IPS DF 4.7 (cell line): Measurements from ENCODE around the gene MFSD12.
"Not testable (repeated sequence)": the region's sequence is repeated elsewhere in the genome, so short reads cannot be mapped to it uniquely, and the experiment has no call there.

Experiments used
- DNase-seq: peaks from one replicate; pipeline ENCODE4 v3.0.0-alpha.2; 2013; ENCODE audit warnings: low spot score; ENCODE audit errors: extremely low read depth

Gene MFSD12

GRCh38 chr19:3537438-3538240, 19.7 kb downstream of the MFSD12 start:
- DNase-seq: no peak

DNA sequence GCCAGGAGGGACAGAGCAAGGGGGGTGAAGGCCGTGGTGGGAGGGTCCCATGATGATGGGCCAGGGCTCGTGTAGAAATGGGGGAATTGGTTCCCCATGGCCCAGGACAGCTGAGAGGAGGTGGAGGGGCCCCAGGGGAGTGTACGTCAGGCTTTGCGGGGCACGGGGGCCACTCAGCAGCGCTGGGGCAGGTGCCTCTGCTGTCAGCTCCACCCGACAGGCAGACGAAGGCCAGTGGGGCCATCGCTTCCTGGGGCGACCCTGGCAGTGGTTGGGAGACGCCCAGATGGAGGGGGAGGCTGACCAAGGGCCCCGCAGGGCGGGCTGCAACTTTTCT, 20.3 kb downstream of the MFSD12 start:
- DNase-seq: no peak

DNA sequence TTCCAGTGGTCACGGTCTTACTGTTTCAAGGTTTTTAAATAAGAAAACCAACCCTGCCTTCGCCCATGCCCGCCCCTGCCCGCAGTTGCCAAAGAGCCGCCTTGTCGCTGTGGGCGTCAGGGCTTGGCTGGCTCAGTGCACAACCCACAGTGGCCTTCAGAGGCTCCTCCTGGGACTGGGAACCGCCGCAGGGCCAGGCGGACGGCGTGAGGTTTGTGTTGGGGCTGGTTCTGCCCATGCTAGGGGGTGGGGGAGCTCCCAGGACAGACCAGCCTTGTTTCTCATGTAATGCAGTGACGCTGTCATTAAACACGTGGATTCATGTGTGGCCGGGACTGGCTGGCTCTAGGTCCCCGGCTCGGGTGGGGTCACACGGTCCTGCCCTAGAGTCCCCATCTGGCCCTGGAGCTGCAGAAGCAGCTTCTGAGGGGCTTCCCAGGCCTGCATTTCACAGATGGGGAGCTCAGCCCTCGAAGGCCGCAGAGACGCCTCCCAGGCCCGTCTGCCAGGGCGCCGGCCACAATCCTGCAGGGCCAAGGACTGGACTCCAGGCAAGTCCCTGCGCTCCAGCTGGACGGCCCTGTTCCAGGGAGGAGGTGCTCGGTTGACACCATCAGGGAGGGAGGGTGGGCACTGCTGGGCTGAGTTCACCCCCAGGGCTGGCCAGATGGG, 20.8 kb downstream of the MFSD12 start:
- no peak for DNase-seq

- no peak for DNase-seq
Measured at GRCh38 chr19:3535981-3536380, 21.4 kb downstream of the MFSD12 start.

- DNase-seq: no peak
Measured at GRCh38 chr19:3535563-3535965, 21.8 kb downstream of the MFSD12 start.

GRCh38 chr19:3535235-3535535, 22.2 kb downstream of the MFSD12 start:
- DNase-seq: no peak

DNA sequence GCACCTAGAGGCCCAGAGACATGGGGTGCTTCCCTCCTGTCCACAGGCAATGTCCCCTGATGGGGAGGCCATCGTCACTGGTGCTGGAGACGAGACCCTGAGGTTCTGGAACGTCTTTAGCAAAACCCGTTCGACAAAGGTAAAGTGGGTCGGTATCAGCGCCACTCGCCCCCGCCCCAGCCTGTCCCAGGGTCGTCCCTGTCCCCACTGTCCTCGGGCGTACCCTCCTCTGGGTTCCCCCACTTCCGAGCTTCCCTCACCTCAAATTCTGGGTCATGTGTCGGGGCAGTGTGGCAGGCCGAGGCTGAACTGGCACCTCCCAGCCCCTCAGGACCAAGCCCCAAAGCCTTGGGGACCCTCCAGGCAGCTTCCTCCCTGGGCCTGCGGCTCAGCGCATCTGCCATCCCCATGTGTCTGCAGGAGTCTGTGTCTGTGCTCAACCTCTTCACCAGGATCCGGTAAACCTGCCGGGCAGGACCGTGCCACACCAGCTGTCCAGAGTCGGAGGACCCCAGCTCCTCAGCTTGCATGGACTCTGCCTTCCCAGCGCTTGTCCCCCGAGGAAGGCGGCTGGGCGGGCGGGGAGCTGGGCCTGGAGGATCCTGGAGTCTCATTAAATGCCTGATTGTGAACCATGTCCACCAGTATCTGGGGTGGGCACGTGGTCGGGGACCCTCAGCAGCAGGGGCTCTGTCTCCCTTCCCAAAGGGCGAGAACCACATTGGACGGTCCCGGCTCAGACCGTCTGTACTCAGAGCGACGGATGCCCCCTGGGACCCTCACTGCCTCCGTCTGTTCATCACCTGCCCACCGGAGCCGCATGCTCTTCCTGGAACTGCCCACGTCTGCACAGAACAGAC, 22.8 kb downstream of the MFSD12 start:
- no peak for DNase-seq

DNA sequence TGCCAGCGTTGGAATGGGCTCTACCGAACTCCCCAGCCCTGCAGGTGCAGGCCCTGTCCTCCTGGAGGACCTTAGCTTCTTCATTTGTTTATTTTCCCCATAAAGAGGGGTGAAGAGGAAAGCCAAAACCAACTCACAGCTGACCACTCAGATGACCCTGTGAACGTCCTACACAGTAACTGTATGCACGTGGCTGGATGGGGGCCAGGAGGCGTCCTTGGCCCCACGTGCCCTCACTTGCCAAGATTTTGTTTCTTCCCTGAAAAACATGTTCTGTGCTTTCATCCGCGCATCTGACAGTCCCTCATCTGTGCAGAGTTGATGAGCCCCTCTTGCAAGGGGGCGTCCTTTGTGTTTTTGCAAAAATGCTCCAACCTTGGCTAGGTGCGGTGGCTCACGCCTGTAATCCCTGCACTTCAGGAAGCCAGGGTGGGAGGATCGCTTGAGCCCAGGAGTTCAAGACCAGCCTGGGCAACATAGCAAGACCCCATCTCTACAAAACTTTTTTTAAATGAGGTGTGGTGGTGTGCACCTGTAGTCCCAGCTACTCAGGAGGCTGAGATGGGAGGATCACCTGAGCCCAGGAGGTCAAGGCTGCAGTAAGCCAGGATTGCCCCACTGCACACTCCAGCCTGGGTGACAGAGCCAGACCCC, 23.7 kb downstream of the MFSD12 start:
- DNase-seq: no peak

DNA sequence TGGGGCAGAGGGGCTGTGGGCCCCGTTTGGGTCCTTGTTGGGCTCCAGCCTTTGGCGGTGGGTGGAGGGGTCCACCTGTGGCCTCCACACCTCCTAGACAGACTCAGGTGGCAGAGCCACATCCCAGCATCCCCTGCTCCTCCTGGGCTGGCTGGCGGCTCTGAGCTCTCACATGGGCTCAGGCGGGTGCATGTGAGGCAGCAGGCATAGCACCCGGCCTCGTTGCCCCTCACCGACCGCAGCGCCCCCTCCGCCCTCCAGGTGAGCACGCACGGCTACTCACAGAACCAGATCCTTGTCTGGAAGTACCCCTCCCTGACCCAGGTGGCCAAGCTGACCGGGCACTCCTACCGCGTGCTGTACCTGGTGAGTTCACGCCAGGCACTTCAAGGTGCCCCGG, 24.4 kb downstream of the MFSD12 start:
- no peak for DNase-seq

GRCh38 chr19:3532154-3532786, 25.1 kb downstream of the MFSD12 start:
- no peak for DNase-seq

DNA sequence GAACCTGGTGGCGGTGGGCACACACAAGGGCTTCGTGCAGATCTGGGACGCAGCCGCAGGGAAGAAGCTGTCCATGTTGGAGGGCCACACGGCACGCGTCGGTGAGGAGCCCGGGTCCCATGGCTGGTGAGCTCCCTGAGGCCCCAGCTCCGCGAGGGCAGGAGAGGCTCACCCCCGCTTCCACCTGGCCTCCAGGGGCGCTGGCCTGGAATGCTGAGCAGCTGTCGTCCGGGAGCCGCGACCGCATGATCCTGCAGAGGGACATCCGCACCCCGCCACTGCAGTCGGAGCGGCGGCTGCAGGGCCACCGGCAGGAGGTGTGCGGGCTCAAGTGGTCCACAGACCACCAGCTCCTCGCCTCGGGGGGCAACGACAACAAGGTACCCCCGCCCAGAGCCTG, 25.7 kb downstream of the MFSD12 start:
- no peak for DNase-seq

GRCh38 chr19:3530389-3530788, 27.0 kb downstream of the MFSD12 start:
- DNase-seq: no peak

DNA sequence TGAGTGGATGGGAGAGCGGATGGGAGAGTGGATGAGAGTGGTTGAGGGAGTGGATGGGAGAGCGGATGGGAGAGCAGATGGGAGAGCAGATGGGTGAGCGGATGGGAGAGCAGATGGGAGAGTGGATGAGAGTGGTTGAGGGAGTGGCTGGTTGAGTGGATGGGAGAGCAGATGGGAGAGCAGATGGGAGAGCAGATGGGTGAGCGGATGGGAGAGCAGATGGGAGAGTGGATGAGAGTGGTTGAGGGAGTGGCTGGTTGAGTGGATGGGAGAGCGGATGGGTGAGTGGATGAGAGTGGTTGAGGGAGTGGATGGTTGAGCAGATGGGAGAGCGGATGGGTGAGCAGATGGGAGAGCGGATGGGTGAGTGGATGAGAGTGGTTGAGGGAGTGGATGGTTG, 28.1 kb downstream of the MFSD12 start:
- not testable (repeated sequence) for DNase-seq

DNA sequence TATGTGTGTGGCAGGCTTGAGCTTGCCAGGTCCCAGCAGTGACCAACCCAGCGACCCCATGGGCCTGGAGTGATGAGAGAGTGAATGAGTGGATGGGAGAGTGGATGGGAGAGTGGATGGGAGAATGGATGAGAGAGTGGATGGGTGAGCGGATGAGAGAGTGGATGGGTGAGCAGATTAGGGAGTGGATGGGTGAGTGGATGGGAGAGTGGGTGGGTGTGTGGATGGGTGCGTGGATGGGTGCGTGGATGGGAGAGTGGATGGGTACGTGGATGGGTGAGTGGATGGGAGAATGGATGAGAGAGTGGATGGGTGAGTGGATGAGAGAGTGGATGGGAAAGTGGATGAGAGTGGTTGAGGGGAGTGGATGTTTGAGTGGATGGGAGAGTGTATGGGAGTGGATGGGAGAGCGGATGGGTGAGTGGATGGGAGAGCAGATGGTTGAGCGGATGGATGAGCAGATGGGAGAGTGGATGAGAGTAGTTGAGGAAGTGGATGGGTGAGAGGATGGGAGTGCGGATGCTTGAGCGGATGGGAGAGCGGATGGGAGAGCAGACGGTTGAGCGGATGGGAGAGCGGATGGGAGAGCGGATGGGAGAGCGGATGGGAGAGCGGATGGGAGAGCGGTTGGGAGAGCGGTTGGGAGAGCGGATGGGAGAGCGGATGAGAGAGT, 28.7 kb downstream of the MFSD12 start:
- no peak for DNase-seq

DNA sequence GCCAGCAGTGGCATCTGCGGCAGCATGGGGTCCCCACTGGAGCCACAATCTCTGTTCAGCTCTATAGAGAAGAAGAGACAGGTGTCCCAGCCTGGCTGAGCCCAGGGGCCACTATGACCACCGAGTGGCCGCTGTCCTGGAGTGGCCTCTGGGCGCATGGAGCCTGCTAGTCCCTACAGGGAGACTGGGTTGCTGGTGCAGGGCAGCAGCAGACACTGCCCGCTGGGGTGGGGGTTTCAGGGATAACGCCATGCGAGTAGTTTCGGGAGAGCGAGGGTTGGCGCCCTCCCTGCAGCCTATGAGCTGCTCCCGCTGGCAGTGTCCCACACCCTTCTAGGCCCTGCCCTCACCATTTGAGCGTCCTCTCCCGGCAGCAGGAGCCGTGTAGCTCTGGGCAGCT, 29.3 kb downstream of the MFSD12 start:
- DNase-seq: no peak

GRCh38 chr19:3527238-3527910, 30.0 kb downstream of the MFSD12 start:
- no peak for DNase-seq

DNA sequence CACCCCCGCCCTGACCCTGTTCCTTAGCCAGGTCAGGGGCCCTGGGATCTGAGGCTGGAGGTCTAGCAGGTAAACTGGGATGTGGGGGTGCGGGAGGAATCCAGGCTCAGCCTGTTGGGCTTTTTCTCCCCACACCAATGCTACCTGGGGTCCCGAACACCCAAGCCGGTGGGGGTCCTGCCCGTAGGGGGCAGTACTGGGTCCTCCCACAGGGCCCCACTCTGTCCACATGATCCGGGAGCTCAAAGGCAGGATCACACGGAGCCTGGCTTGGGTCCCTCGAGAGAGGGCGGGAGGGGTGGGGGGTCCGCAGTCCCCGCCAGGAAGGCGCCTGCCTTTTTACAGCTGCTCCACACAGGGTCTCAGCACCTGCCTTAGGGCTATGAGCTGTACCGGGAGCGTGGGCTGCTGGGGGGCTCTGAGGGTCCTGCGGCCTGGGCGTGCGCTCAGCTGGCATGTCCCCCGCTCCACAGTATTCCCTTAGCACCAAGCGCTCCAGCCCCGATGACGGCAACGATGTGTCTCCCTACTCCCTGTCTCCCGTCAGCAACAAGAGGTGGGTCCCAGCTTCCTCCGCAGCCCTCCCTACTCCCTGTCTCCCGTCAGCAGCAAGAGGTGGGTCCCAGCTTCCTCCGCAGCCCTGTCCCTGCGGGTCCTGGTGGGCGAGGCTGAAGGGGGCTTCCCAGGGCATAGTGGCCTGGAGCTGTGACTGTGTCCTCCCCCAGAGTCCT, 30.7 kb downstream of the MFSD12 start:
- no peak for DNase-seq

DNA sequence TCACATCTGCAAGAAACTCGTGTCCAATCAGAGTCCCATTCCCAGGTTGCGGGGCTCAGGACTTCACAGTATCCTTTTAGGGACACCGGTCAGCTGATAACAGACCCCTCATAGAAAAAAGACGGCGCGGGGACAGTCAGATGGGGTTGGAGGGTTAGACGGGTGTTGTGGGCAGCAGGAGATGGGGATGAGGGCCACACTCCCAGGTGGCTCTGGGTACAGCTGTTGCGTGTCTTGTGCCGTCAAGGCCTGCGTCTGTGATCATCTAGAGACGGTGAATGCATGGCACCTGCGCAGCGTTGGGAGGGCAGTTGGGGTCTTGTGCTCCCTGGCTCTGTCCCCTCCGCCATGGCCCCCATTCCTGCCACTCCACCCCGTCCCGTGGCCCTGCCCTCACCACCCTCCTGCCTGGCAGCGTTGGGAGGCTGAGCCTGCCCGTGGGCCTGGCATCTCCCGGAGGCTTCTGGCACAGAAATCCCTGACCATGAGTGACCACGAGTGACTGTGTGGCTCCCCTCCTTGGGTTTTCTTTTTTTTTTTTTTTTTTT, 32.4 kb downstream of the MFSD12 start:
- no peak for DNase-seq

- DNase-seq: no peak
Measured at GRCh38 chr19:3524078-3524842, 33.1 kb downstream of the MFSD12 start.
